Measurements from ENCODE around the gene TAF4B. TPM values are rescaled to one million over a fixed set of nuclear protein-coding genes. Genes with fewer than 3 reads are reported as not detected.

Gene TAF4B
- total and polyA plus RNA-seq, 9 donors, result 5.0 to 19.1 (median 7.8) TPM

DNA sequence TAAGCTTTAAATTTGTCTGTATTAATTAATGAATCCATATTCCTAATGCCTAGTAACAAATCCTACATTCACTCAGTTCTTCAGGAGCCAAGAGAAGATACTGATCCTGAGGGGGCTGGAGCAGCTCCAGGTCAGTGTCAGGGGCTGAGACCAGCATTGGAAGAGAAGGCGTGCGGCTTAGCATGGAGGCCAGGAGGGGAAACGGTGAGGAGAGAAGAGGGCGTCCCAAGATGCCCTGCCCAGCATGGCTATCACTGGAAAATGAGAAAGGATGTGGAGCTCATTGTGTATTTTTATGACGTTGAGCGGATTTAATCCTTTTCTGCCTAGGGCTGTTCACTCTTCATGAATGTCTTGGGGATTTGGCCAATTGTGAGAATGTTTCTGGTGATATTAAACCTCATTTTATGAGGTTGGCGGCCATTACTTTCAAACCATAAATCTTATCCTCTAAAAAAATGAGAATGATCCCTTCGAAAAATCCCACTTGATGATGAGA lies 190.5 kb downstream of the TAF4B start:
- intact Hi-C loops (cut with DNase I), result no loop called here
- no peak for TF ChIP-seq POLR2A (IDR thresholded peaks at IDR 0.05)
- TF ChIP-seq, protein P1, sequence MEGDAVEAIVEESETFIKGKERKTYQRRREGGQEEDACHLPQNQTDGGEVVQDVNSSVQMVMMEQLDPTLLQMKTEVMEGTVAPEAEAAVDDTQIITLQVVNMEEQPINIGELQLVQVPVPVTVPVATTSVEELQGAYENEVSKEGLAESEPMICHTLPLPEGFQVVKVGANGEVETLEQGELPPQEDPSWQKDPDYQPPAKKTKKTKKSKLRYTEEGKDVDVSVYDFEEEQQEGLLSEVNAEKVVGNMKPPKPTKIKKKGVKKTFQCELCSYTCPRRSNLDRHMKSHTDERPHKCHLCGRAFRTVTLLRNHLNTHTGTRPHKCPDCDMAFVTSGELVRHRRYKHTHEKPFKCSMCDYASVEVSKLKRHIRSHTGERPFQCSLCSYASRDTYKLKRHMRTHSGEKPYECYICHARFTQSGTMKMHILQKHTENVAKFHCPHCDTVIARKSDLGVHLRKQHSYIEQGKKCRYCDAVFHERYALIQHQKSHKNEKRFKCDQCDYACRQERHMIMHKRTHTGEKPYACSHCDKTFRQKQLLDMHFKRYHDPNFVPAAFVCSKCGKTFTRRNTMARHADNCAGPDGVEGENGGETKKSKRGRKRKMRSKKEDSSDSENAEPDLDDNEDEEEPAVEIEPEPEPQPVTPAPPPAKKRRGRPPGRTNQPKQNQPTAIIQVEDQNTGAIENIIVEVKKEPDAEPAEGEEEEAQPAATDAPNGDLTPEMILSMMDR (IDR thresholded peaks at IDR 0.05), result no peak
- TF ChIP-seq EP300 (IDR thresholded peaks at IDR 0.05), result no peak
- Histone ChIP-seq H3K36me3 (no peaks in the 10 kb centered on the region), H3K4me3 (no peak overlapping the region), H3K27ac (no peak overlapping the region), H3K27me3 (no peaks in the 10 kb centered on the region), H3K9me3 (no peaks in the 10 kb centered on the region), H3K4me1 (ENCODE audit: insufficient read depth) (no peaks in the 10 kb centered on the region)
- DNase-seq, result no peak
- WGBS, 3 donors, result 92 to 97% (median 95%) methylated on average over 8 of the region's 8 CpGs

GRCh38 chr18:26417190-26417589 lies 190.9 kb downstream of the TAF4B start:
- intact Hi-C loops (cut with DNase I), result no loop called here
- Histone ChIP-seq H3K9me3 (no peaks in the 10 kb centered on the region), H3K27ac (no peak overlapping the region), H3K4me1 (ENCODE audit: insufficient read depth) (no peaks in the 10 kb centered on the region), H3K36me3 (no peaks in the 10 kb centered on the region), H3K27me3 (no peaks in the 10 kb centered on the region), H3K4me3 (no peak overlapping the region)
- 94 to 96% (median 96%) methylated on average over 12 of the region's 12 CpGs for WGBS, 3 donors
- no peak for TF ChIP-seq POLR2A (IDR thresholded peaks at IDR 0.05)
- TF ChIP-seq EP300 (IDR thresholded peaks at IDR 0.05), result no peak
- TF ChIP-seq, protein P1 (IDR thresholded peaks at IDR 0.05), result no peak
- DNase-seq, result no peak

GRCh38 chr18:26418225-26418624 lies 192.0 kb downstream of the TAF4B start:
- no peaks in the 10 kb centered on the region for H3K36me3 ChIP-seq
- no peak overlapping the region for H3K27ac ChIP-seq
- no peak overlapping the region for H3K4me3 ChIP-seq
- intact Hi-C loops (cut with DNase I), result no loop called here
- H3K27me3 ChIP-seq, result no peaks in the 10 kb centered on the region
- DNase-seq, result no peak
- no peak for TF ChIP-seq EP300 (IDR thresholded peaks at IDR 0.05)
- TF ChIP-seq, protein P1 (IDR thresholded peaks at IDR 0.05), result no peak
- no peak for TF ChIP-seq POLR2A (IDR thresholded peaks at IDR 0.05)
- 93 to 98% (median 95%) methylated on average over 4 of the region's 4 CpGs for WGBS, 3 donors
- no peaks in the 10 kb centered on the region for H3K9me3 ChIP-seq
- no peaks in the 10 kb centered on the region for H3K4me1 ChIP-seq (ENCODE audit: insufficient read depth)

GRCh38 chr18:26419746-26420145 lies 193.5 kb downstream of the TAF4B start:
- DNase-seq, result no peak
- H3K4me3 ChIP-seq, result no peak overlapping the region
- TF ChIP-seq POLR2A (IDR thresholded peaks at IDR 0.05) (no peak), EP300 (IDR thresholded peaks at IDR 0.05) (no peak)
- TF ChIP-seq, protein P1 (IDR thresholded peaks at IDR 0.05), result no peak
- WGBS, 3 donors, result 69 to 74% (median 71%) methylated on average over 9 of the region's 9 CpGs
- intact Hi-C loops (cut with DNase I), result no loop called here
- no peaks in the 10 kb centered on the region for H3K9me3 ChIP-seq
- H3K36me3 ChIP-seq, result no peaks in the 10 kb centered on the region
- no peaks in the 10 kb centered on the region for H3K4me1 ChIP-seq (ENCODE audit: insufficient read depth)
- H3K27ac ChIP-seq, result no peak overlapping the region
- H3K27me3 ChIP-seq, result no peaks in the 10 kb centered on the region

All from ovary (tissue), 9 donors.